ENCODE measurements around the gene PLEKHA1.

Gene PLEKHA1

DNA sequence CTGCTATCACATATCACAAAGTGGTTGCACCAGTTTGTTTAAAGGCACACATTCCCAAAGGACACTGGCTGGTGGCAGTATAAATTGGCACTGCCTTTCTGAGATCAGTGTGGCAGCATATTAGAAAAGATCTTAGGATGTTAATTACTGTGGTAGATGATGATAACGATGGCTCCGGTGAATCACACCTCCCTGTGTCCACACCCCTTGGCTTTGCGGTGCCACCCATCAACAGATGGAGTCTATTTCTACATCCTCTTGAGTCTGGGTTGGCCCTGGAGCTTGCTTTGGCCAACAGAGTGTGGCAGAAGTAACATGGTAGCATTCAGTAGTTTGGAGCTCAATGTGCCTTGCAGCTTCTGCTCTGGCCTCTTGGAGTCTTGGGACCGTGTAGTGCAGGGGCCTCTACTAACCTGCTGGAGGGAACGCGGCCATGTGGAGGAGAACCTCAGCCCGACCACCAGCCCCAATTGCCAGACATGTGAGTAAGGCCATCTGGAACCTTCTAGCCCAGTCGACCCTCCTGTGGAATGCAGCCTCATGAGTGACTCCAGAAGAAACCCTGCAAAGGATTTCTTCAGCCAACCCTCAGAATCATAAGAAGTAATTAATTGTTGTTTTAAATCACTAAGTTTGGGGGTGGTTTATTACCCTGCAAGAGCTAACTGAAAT, 27.2 kb upstream of the PLEKHA1 start:
- DNase-seq (ENCODE audit: low spot score): no peak

- peak; percentile 21 for DNase-seq (ENCODE audit: low spot score)
Observed at GRCh38 chr10:122348512-122348911, 26.0 kb upstream of the PLEKHA1 start.

GRCh38 chr10:122348935-122349361, 25.6 kb upstream of the PLEKHA1 start:
- no peak for DNase-seq (ENCODE audit: low spot score)

DNA sequence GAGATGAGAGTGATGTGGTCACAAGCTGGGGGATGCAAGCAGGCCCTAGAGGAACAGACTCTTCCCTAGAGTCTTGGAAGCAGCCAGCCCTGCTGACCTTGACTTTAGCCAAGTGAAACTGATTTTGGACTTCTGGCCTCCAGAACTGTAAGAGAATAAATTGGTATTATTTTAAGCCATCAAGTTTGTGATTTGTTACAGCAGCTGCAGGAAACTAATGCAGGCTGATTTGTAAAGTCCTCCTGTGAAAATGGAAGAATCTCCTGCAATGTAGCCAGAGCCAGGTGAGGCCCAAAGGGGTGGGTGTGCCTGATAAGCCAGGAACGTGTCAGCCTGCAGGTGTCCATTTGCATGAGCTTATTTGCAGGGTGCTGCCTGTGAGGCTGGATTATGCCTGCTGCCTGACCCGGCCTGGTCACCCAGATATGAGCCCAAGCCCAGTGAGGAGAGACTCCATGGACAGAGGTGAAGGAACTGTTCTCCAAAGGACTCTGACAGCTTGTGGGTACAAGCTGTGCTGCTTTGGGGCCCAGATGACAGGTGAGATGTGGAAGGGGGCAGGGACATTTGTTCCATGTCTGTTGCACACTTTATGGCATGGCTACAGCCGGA, 24.6 kb upstream of the PLEKHA1 start:
- no peak for DNase-seq (ENCODE audit: low spot score)

DNA sequence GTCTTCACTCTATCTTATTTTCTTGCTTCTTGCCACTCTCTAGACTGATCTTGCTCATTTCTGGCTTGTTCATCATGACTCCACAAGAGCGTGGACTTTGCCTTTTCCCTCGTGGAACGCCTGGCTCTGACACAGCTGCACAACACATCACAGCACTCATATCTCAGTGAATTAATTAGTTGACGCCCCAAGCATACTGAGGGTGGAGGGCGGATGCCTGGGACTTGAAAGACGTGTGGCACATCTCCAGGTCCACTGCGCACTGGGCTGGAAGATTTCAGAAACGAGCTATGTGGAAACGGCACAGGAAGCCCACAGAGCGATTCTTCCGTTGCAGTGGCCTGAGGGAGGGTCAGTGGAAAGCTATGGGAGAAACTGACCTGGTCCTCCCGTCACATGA, 23.6 kb upstream of the PLEKHA1 start:
- no peak for DNase-seq (ENCODE audit: low spot score)

- no peak for DNase-seq (ENCODE audit: low spot score)
Observed at GRCh38 chr10:122352817-122353525, 21.5 kb upstream of the PLEKHA1 start.

- no peak for DNase-seq (ENCODE audit: low spot score)
Observed at GRCh38 chr10:122354383-122354782, 20.1 kb upstream of the PLEKHA1 start.

- DNase-seq (ENCODE audit: low spot score): no peak
Observed at GRCh38 chr10:122357685-122358084, 16.8 kb upstream of the PLEKHA1 start.

GRCh38 chr10:122359621-122360020, 14.9 kb upstream of the PLEKHA1 start:
- no peak for DNase-seq (ENCODE audit: low spot score)

DNA sequence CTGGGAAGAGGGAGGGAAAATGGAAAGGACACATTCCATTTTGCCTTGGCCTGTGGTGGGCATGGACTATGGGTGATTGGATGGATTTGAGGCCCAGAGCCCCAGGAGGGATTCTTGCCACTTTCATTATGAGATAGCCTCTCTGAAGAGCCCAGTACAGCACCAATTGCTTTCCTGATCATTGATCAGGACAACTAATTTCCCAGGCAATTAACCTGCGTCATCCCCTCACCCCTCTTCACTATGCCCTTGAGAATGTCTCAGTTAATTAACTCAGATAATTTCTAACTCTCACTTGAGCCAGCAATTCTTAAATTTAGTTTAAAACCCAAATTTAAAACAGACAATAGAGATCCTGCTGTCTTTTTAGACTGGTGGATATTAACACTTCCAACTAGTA, 13.5 kb upstream of the PLEKHA1 start:
- DNase-seq (ENCODE audit: low spot score): no peak

DNA sequence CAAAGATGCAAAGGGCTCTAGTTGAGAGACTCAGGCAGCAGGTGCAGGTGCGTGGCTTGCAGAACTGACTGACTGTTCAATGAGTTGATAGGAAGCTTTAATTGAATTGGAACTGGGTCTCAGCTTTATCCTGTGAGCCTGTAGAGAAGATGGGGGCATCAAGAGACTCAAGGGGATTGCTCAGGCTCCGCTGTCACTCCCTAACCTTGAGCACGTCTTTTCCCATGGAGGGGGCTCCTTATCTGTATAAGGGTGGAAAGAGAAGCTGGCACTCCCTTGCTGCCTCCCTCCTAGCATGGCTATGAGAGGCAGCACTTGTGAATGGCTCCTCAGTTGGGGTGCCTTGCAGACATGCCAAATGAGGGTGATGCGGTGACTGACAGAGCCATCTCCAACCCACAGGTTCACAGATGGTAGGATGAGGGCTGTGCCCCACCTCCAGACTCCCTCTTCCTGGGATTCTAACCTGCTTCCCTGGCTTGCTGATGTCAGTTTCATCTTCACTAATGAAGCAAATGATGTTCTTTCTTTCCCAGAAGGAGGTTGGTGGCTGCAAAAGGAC, 12.4 kb upstream of the PLEKHA1 start:
- DNase-seq (ENCODE audit: low spot score): no peak

DNA sequence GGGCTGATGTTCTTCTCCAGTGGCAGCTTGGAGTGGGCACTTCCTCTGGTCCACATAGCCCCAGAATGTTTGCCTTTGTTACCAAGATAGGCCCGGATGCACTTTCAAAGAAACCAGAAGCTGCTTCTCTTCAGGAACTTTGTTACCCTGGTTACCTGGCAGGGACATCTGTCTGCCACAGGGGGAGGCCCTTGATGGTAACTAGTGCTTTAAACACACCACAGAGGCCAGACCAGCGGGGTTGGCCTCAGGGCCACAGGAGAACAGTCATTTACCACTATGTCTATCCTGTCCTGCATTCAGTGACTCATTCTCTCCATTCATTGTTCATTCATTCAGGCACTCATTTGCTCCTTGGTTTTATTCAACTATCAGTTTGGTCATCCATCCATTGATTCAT, 11.9 kb upstream of the PLEKHA1 start:
- peak; percentile 2 for DNase-seq (ENCODE audit: low spot score)

- no peak for DNase-seq (ENCODE audit: low spot score)
Observed at GRCh38 chr10:122363311-122363710, 11.2 kb upstream of the PLEKHA1 start.

DNA sequence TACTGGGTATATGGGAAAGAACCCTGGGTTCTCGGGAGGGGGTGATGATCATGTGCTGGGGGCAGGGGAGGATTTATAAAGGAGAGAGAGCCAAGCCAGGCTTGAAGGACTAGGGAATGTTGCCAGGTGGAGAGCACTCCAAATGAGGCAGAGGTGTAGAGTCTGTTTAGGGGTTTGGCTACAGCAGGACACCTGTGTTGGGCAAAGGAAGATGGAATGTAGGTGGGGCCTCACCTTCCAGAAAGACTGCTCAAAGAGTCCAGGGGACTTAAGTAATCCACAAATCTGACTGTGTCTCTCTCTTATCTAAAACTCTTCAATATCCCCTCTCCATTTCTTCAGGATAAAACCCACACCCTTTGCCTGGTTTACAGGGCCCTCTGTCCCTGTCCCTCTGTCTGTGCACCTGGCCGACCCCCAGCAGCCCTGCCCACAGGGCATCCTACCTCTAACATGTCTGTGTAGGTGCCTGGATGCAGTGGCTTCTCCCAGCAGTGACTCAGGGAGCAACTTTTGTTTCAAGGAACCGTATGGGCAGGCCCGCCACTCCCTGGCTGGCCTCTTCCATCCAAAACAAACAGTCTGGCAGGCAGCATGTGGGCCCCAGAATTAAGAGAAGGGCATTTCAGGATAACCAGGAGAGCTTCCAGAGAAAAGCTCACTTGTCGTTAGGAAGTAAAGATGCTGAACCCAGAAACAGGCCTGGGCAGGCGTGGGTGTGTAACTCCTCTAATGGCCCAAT, 10.6 kb upstream of the PLEKHA1 start:
- no peak for DNase-seq (ENCODE audit: low spot score)

DNA sequence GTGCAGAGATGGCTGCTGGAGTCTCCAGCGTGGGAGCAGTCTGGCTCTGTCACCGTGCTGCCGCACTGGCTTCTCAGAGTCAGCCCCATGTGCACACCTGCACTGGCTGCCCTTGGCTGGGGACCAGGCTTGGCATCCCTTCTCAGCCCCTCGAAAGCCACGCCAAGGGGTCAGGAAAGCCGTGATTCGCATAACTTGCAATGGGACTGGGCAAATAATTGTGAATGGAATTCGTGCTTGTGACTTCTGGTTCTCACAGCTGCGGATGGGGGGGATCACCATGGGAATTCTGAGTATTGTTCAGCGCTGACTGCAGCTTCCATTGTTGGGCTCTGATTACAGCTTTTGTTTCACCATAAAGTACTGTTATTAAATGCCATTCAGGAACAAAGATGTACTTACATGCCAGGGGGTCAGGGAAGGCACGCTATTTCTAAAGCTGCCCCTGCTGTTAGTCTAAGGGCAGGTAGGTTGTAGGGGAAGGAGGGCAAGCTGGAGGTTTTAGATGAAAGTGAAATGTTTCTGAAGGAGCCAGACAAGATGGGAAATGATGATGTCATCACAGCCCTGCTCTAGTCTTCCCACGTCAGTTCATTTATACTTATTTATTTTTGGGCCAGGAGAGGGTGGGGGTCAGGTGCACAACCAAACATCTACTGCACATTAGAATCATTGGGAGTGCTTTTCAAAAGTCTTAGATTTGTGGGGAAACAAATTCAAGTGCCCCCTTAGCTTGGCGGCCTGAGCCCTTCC, 5.8 kb upstream of the PLEKHA1 start:
- DNase-seq (ENCODE audit: low spot score): no peak

GRCh38 chr10:122373108-122373507, 1.4 kb upstream of the PLEKHA1 start:
- DNase-seq (ENCODE audit: low spot score): no peak

GRCh38 chr10:122373721-122374120, 787 bp upstream of the PLEKHA1 start:
- peak; percentile 16 for DNase-seq (ENCODE audit: low spot score)

DNA sequence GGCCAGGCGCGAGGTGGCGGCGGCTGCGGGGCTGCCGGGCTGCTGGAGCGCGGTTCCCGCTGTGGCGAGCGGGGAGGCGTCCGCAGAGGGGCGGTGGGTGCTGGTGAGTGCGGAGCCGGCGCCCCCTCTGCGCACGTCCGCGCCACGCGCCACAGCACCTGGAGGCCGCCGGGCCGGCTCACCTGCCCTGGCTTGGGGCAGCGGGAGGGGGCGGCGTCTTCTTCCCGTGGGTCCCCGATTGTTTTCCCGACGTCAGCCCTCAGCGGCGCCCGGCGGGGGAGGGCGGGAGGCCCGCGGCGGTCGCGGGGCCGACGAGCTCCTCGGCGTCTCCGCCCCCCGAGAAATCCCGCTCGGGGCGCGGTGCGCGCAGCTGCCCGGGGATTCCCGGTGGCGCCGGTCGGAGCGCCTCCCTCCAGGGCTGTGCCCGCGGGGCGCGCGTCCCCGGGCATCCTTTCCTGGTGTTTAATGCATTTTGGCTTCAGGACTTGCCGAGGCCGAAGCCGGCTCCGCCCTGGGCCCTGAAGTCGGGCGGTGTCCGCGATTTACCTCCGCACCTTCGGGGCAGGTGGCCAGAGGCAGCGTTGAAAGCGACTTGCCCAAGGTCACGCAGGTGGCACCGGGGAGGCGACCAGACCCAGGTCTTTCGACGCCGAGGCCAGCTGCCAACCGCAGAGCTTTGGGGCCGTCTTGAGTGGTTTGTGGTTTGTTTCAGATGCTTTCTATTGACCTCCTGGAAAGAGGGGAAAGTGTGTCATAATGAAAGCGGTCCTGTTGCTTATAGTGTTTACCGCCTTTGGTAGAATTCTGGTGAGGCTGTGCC, 561 bp downstream of the PLEKHA1 start:
- peak; percentile 49 for DNase-seq (ENCODE audit: low spot score)

GRCh38 chr10:122375679-122376160, 1.2 kb downstream of the PLEKHA1 start:
- DNase-seq (ENCODE audit: low spot score): no peak

GRCh38 chr10:122376364-122376961, 2.0 kb downstream of the PLEKHA1 start:
- DNase-seq (ENCODE audit: low spot score): no peak
